Measurements from ENCODE around the gene AGPAT4. TPM values are rescaled to one million over a fixed set of nuclear protein-coding genes. Genes with fewer than 3 reads are reported as not detected.

The AGPAT4 gene
- polyA plus RNA-seq, 1 donor (not counting 4 experiments of a cell fraction or from before 2014, with no cell fraction given): 8.4 TPM

DNA sequence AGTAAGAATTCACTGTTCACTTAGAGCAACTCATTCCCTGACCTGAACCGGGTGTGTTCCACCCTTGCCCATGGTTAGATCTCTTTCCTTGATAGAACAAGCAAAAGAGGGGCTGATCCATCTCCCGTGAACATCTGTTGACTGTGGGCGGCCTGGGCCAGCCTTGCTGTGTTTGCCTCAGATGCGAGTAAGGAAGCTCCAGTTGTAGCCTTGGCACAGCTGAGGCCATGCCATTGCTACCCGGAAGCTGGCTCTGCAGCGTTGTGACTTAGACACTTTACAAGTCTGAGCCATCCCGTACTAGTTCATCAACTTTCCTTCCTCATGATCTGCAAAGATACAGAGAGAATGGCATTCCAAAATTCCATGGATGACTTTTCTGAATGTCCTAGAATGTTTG lies 143.3 kb downstream of the AGPAT4 start:
- dilution Hi-C loops (cut with MboI; ENCODE audit: extremely low pct_ligation_motif_present, low sequenced_read_pairs): no loop called here
- H3K27ac ChIP-seq (ENCODE audit: control insufficient read depth, insufficient read depth, low read length): no peak overlapping the region
- H3K4me3 ChIP-seq (ENCODE audit: control insufficient read depth in 2 of 3, extremely low read depth in 1 of 3, insufficient read depth in 2 of 3, low read depth in 1 of 3, low read length in 3 of 3): no peak overlapping the region
- no peak overlapping the region for H2AFZ ChIP-seq (ENCODE audit: control insufficient read depth, low read length)
- no peaks in the 10 kb centered on the region for H3K4me1 ChIP-seq (ENCODE audit: control insufficient read depth, extremely low read depth, insufficient read depth, low read length)
- no peak overlapping the region for H3K4me2 ChIP-seq (ENCODE audit: control insufficient read depth, extremely low read depth, insufficient read depth, low read depth, low read length)
- FAIRE-seq (no peak), DNase-seq (ENCODE audit: low read depth, low spot score) (no peak)
- no peaks in the 10 kb centered on the region for H3K9me3 ChIP-seq (ENCODE audit: control insufficient read depth, low read depth, low read length)
- peaks cover 7 to 14% of the 10 kb centered on the region in 2 experiments for H3K36me3 ChIP-seq (ENCODE audit: control insufficient read depth in 2 of 2, extremely low read depth in 1 of 2, insufficient read depth in 2 of 2, low read length in 2 of 2)
- H3K9me1 ChIP-seq (ENCODE audit: control insufficient read depth, extremely low read depth, insufficient read depth, low read length): no peaks in the 10 kb centered on the region
- H3K79me2 ChIP-seq (ENCODE audit: control insufficient read depth, insufficient read depth, low read length): no peaks in the 10 kb centered on the region
- H4K20me1 ChIP-seq (ENCODE audit: control insufficient read depth, extremely low read depth, insufficient read depth, low read length): no peaks in the 10 kb centered on the region
- H3K27me3 ChIP-seq (ENCODE audit: control insufficient read depth, extremely low read depth, insufficient read depth, low read length): no peaks in the 10 kb centered on the region
- TF ChIP-seq, protein P1, sequence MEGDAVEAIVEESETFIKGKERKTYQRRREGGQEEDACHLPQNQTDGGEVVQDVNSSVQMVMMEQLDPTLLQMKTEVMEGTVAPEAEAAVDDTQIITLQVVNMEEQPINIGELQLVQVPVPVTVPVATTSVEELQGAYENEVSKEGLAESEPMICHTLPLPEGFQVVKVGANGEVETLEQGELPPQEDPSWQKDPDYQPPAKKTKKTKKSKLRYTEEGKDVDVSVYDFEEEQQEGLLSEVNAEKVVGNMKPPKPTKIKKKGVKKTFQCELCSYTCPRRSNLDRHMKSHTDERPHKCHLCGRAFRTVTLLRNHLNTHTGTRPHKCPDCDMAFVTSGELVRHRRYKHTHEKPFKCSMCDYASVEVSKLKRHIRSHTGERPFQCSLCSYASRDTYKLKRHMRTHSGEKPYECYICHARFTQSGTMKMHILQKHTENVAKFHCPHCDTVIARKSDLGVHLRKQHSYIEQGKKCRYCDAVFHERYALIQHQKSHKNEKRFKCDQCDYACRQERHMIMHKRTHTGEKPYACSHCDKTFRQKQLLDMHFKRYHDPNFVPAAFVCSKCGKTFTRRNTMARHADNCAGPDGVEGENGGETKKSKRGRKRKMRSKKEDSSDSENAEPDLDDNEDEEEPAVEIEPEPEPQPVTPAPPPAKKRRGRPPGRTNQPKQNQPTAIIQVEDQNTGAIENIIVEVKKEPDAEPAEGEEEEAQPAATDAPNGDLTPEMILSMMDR (optimal IDR thresholded peaks at IDR 0.05 in 1 of 3, IDR thresholded peaks at IDR 0.05 in 1 of 3, conservative IDR thresholded peaks at IDR 0.05 in 1 of 3; ENCODE audit: extremely low read depth in 1 of 3, insufficient read depth in 2 of 3, low read length in 3 of 3): no peak
- no peak for TF ChIP-seq EZH2 (IDR thresholded peaks at IDR 0.05; ENCODE audit: low read length)
- no peak overlapping the region for H3K9ac ChIP-seq (ENCODE audit: control insufficient read depth, extremely low read depth, insufficient read depth, low read length)

DNA sequence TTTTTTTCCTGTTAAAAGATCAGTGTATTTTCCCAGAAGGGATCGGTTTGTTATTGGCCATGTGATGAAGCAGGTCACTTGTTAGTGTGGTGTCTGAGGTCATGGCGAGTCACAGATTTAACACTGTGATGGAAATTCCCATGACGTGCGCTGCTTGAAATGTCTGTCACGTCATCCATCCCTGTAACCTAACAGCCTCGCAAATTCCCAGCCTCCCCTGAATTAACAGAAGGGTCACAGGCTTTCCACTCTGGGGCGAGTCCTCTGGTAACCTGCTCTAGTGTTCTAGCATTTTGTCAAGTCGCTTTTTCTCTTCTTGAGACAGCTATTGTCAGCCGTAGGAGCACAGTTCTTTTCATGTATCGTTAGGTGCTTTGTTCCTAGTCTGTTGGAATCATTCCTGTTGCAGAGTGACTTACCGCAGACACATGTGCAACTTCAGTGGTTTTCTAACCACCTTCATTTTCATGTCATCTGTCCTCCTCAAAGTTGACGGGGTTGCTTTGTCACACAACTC lies 145.1 kb downstream of the AGPAT4 start:
- Histone ChIP-seq H3K9me1 (ENCODE audit: control insufficient read depth, extremely low read depth, insufficient read depth, low read length) (no peaks in the 10 kb centered on the region), H3K36me3 (ENCODE audit: control insufficient read depth in 2 of 2, extremely low read depth in 1 of 2, insufficient read depth in 2 of 2, low read length in 2 of 2) (peaks cover 7 to 14% of the 10 kb centered on the region in 2 experiments), H3K27me3 (ENCODE audit: control insufficient read depth, extremely low read depth, insufficient read depth, low read length) (no peaks in the 10 kb centered on the region), H3K9me3 (ENCODE audit: control insufficient read depth, low read depth, low read length) (no peaks in the 10 kb centered on the region), H4K20me1 (ENCODE audit: control insufficient read depth, extremely low read depth, insufficient read depth, low read length) (no peaks in the 10 kb centered on the region), H3K27ac (ENCODE audit: control insufficient read depth, insufficient read depth, low read length) (no peak overlapping the region), H3K79me2 (ENCODE audit: control insufficient read depth, insufficient read depth, low read length) (no peaks in the 10 kb centered on the region), H3K4me3 (ENCODE audit: control insufficient read depth in 2 of 3, extremely low read depth in 1 of 3, insufficient read depth in 2 of 3, low read depth in 1 of 3, low read length in 3 of 3) (no peak overlapping the region), H3K9ac (ENCODE audit: control insufficient read depth, extremely low read depth, insufficient read depth, low read length) (no peak overlapping the region), H3K4me2 (ENCODE audit: control insufficient read depth, extremely low read depth, insufficient read depth, low read depth, low read length) (no peak overlapping the region), H2AFZ (ENCODE audit: control insufficient read depth, low read length) (no peak overlapping the region), H3K4me1 (ENCODE audit: control insufficient read depth, extremely low read depth, insufficient read depth, low read length) (no peaks in the 10 kb centered on the region)
- DNase-seq (ENCODE audit: low read depth, low spot score): no peak
- no peak for FAIRE-seq
- TF ChIP-seq, protein P1 (optimal IDR thresholded peaks at IDR 0.05 in 1 of 3, IDR thresholded peaks at IDR 0.05 in 1 of 3, conservative IDR thresholded peaks at IDR 0.05 in 1 of 3; ENCODE audit: extremely low read depth in 1 of 3, insufficient read depth in 2 of 3, low read length in 3 of 3): no peak
- no peak for TF ChIP-seq EZH2 (IDR thresholded peaks at IDR 0.05; ENCODE audit: low read length)
- dilution Hi-C loops (cut with MboI; ENCODE audit: extremely low pct_ligation_motif_present, low sequenced_read_pairs): no loop called here
